KMS-11 (cell line): ENCODE results near the gene NRXN3.

ENCODE experiments used
- H2AFZ ChIP-seq: fragments of 200-600 bp; sonication (generic); 2 replicates; pipeline ENCODE4 v1.6.1; 2016; ENCODE audit warnings: antibody characterized with exemption, mixed run types, low read depth
- H3K27ac ChIP-seq: fragments of 200-600 bp; sonication (generic); 2 replicates; pipeline ENCODE4 v1.6.1; 2016; ENCODE audit warnings: mild to moderate bottlenecking, mixed run types
- H3K27me3 ChIP-seq: fragments of 200-600 bp; sonication (generic); 2 replicates; pipeline ENCODE4 v1.6.1; 2017; ENCODE audit warnings: mild to moderate bottlenecking, low read depth, mixed run types, moderate library complexity; ENCODE audit not compliant: insufficient read depth
- H3K36me3 ChIP-seq: fragments of 200-600 bp; sonication (generic); 2 replicates; pipeline ENCODE4 v1.6.1; 2017; ENCODE audit warnings: mild to moderate bottlenecking, mixed run types; ENCODE audit not compliant: insufficient read depth
- H3K4me1 ChIP-seq: fragments of 200-600 bp; sonication (generic); 2 replicates; pipeline ENCODE4 v1.6.1; 2016; ENCODE audit warnings: mild to moderate bottlenecking, low read depth, mixed run types; ENCODE audit not compliant: poor library complexity, severe bottlenecking
- H3K4me2 ChIP-seq: fragments of 200-600 bp; sonication (generic); 2 replicates; pipeline ENCODE4 v1.7.0; 2016; ENCODE audit warnings: mild to moderate bottlenecking, mixed run types
- H3K4me3 ChIP-seq: fragments of 200-600 bp; sonication (generic); IDR thresholded peaks from 2 replicates; pipeline ENCODE4 v1.6.1; 2017; ENCODE audit warnings: low read depth, low read length, mixed read lengths; ENCODE audit not compliant: insufficient read depth
- H3K79me2 ChIP-seq: fragments of 200-600 bp; sonication (generic); 2 replicates; pipeline ENCODE4 v1.6.1; 2016; ENCODE audit warnings: low read depth, mixed run types; ENCODE audit not compliant: insufficient read depth
- H3K9ac ChIP-seq: fragments of 200-600 bp; sonication (generic); 2 replicates; pipeline ENCODE4 v1.6.1; 2016; ENCODE audit warnings: mild to moderate bottlenecking, mixed run types
- H4K20me1 ChIP-seq: fragments of 200-600 bp; sonication (generic); 2 replicates; pipeline ENCODE4 v1.6.1; 2016; ENCODE audit warnings: mild to moderate bottlenecking, mixed run types; ENCODE audit not compliant: insufficient read depth
- CTCF ChIP-seq: fragments of 200-600 bp; sonication (generic); conservative IDR thresholded peaks from 2 replicates; pipeline ENCODE4 v1.6.1; 2017; ENCODE audit warnings: low read depth, mild to moderate bottlenecking, antibody characterized with exemption, low read length, moderate library complexity, mixed read lengths

NRXN3 gene

DNA sequence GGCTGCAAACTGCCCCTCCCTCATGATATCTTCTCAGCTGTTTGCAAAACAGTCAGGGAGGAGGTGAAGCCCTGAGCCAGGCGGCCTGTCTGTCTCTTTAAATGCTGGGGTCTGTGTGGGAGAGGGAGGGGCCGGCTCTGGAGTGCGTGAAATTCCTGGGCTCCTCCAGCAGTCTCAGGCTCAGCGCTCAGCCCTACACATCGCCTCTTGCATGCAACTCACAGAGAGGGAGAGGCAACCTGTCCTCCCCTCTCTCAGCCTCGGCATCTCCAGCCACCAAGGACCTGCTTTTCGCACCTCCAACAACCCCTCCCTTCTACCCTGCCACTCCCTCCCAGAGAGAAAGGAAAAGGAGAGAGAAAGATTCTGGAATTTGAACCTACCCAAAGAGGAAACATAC is at the start of gene NRXN3:
Gene NRXN3, plus strand, starts transcription at position 171 of the 400 bp plus-strand sequence. CDS start 72,721 bp downstream, outside the sequence.
- Histone ChIP-seq H3K79me2 (no peaks in the 10 kb centered on the region), H2AFZ (no peak within 1 kb of the TSS), H3K4me1 (no peaks in the 10 kb centered on the region), H3K36me3 (no peaks in the 10 kb centered on the region), H3K27me3 (no peaks in the 10 kb centered on the region), H4K20me1 (no peaks in the 10 kb centered on the region), H3K4me3 (no peak within 1 kb of the TSS), H3K9ac (no peak within 1 kb of the TSS), H3K27ac (no peak within 1 kb of the TSS), H3K4me2 (no peak within 1 kb of the TSS)
- TF ChIP-seq CTCF: no peak

- Histone ChIP-seq H3K9ac (no peak overlapping the region), H3K4me2 (no peak overlapping the region), H3K4me1 (no peaks in the 10 kb centered on the region), H4K20me1 (no peaks in the 10 kb centered on the region), H3K79me2 (no peaks in the 10 kb centered on the region), H3K36me3 (no peaks in the 10 kb centered on the region), H3K27me3 (no peaks in the 10 kb centered on the region), H3K4me3 (no peak overlapping the region), H2AFZ (no peak overlapping the region), H3K27ac (no peak overlapping the region)
- no peak for TF ChIP-seq CTCF
Observed at GRCh38 chr14:78122436-78122835, 47.7 kb upstream of the NRXN3 start.

- Histone ChIP-seq H3K9ac (no peak overlapping the region), H2AFZ (no peak overlapping the region), H3K4me3 (no peak overlapping the region), H3K4me1 (no peaks in the 10 kb centered on the region), H3K79me2 (no peaks in the 10 kb centered on the region), H3K36me3 (no peaks in the 10 kb centered on the region), H3K4me2 (no peak overlapping the region), H4K20me1 (no peaks in the 10 kb centered on the region), H3K27me3 (no peaks in the 10 kb centered on the region), H3K27ac (no peak overlapping the region)
- TF ChIP-seq CTCF: no peak
Observed at GRCh38 chr14:78123650-78124253, 46.4 kb upstream of the NRXN3 start.

DNA sequence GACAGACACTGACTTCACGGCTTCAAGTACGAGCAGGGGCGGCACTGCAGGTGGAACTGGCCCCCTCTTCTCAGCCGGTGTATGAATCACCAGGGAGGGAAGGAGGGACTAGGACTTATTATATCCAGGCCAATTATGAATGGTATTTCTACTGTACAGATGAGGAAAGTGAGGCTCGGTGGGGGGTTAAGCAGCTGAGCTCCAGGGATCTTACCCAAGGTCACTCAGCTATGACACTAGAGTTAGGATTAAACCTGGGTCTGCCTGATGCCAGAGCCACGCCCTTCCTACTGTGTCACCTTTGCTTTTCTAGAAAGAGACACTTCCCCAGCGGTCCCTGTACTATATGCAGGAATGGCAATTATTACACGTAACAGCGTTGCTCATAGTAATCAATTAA is 42.2 kb upstream of the NRXN3 start:
- Histone ChIP-seq H4K20me1 (no peaks in the 10 kb centered on the region), H3K4me1 (no peaks in the 10 kb centered on the region), H2AFZ (no peak overlapping the region), H3K27me3 (no peaks in the 10 kb centered on the region), H3K4me2 (no peak overlapping the region), H3K4me3 (no peak overlapping the region), H3K27ac (no peak overlapping the region), H3K79me2 (no peaks in the 10 kb centered on the region), H3K36me3 (no peaks in the 10 kb centered on the region), H3K9ac (no peak overlapping the region)
- no peak for TF ChIP-seq CTCF
